Activated T-cell treated with anti-CD3 and anti-CD28 coated beads for 1 hour (primary cell): Measurements from ENCODE around the gene MMAB.

ENCODE experiments used
- DNase-seq: peaks from one replicate; pipeline ENCODE4 v3.0.0-alpha.2; 2020; ENCODE audit warnings: low read depth

MMAB gene

GRCh38 chr12:109559200-109559505 is 14.2 kb downstream of the MMAB start:
- no peak for DNase-seq

- no peak for DNase-seq
Observed at GRCh38 chr12:109558374-109559199, 14.7 kb downstream of the MMAB start.

DNA sequence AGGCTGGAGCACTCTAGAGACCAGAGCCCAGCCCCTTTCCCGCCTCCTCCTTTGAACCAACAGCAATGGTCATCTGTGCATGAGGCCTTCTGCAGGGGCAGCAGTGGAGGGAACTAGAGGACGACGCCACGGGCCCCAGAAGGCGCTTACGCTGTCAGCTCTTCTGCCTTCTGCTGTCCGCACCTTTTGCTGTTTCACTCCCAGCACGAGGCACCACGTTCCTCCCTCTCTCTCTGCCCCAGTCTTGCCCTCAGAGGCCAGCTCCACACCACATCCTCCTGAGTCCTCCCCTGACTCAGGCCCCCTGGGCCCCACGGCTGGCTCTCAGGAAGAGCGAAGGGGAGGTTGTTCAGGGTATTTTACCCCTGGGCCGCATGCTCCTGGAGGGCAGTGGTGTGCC is 15.5 kb downstream of the MMAB start:
- DNase-seq: no peak

GRCh38 chr12:109557200-109557599 is 16.1 kb downstream of the MMAB start:
- no peak for DNase-seq

- no peak for DNase-seq
Observed at GRCh38 chr12:109555431-109556315, 17.6 kb downstream of the MMAB start.

DNA sequence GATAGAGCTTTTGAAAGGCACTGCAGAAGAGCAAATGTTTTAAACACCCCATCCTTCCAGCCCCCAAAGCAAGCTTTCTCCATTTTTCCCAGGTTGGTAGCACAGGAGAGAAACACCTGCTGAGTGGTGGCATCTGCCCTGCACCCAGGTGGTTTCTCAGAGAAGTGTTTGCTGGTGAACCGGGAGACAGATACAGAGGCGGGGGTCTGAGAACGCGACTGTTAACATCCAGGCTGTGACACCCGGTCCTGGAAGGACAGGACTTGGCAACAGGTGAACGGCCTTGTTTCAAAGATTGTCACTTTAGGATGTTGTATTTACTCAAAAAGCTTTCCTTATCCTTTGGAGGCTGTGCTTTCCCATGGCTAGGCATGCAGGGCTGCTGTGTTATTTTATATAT is 18.5 kb downstream of the MMAB start:
- DNase-seq: no peak

- no peak for DNase-seq
Observed at GRCh38 chr12:109553906-109554500, 19.3 kb downstream of the MMAB start.

DNA sequence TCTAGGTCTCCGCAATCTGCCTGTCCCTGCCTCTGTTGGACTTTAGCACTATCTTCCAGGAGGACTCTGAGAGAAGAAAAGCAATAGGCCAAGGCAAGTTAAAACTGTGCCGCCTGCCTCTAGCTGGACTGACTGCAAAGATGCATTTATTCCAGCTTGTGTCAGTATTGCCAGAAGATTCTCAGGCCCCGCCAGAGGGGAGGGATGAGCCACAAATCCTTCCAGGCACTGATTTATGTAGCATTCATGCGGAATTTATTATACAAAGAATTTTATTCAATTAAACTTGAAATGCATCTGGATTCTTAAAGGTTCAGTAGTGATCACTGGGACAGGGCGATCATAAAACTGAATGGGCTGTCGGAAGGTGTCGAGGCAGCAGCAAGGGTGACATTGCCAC is 19.8 kb downstream of the MMAB start:
- DNase-seq: no peak

- DNase-seq: no peak
Observed at GRCh38 chr12:109552971-109553370, 20.3 kb downstream of the MMAB start.

GRCh38 chr12:109551108-109551507 is 22.2 kb downstream of the MMAB start:
- no peak for DNase-seq

GRCh38 chr12:109550281-109550680 is 23.0 kb downstream of the MMAB start:
- DNase-seq: no peak

- DNase-seq: no peak
Observed at GRCh38 chr12:109549613-109550270, 23.6 kb downstream of the MMAB start.

- no peak for DNase-seq
Observed at GRCh38 chr12:109548258-109548657, 25.0 kb downstream of the MMAB start.

DNA sequence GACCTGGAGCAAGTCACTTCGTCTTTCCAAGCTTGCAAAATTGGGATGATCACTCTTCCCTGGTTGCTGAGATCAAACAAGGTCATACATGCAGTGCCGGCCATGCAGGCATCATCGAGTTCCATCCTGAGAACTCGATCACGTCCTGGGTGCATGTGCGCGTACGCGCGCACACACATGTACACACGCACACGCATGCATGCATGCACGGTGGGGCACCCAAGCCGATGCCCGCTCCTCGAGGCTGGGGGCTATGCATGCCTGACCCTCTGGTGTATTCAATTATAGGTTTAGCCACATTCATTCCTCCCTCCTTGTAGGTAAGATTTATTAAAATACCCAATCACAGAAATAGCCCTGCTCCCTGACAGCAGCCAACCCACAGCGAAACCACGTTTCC is 26.0 kb downstream of the MMAB start:
- DNase-seq: no peak

- DNase-seq: no peak
Observed at GRCh38 chr12:109545826-109546225, 27.5 kb downstream of the MMAB start.

DNA sequence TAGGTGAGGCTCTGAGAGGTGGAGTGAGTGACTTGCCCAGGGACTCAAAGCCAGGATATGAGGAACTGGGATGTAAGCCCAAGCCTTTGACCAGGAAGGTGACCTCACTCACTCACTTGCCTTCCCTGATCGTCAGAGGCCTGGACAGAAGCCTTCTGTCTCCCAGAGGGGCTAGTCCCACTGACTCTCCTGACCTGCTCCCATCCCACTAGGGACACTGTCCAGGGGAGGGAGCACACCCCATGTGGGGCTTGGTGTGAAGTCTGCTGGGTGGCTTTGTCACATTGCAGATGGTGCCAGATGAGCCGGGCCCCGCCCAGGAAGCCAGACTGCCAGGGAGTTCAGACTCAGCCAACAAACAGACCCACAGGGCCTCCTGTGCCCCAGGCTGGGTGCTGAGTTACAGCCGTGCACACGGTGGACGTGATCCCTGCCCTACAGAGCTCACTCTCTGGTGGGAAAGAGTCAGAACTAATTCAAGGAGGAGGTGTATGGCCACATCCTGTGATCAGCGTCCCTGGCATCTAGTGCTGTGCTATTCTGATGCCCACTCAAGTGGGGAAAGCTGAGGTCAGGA is 28.3 kb downstream of the MMAB start:
- no peak for DNase-seq

- DNase-seq: no peak
Observed at GRCh38 chr12:109542876-109543275, 30.4 kb downstream of the MMAB start.

DNA sequence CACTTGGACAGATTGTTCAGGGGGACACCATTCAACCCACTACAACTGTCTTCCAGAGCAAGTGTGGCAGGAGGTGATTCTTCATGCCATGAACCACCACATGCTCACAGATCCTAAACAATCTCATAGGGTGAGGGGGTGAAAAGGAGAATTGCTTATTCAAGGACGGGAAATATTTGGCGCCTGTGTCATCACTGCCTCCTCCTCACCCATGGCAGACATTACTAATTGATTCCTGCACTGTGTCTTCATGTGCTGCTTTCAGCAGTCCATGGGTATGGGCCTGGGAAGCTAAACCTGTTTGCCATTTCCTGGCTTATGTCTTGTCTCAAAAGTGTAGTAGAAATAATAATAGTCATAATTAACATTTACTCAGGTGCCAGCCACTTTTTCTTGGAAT is 31.3 kb downstream of the MMAB start:
- DNase-seq: no peak

- no peak for DNase-seq
Observed at GRCh38 chr12:109541413-109541726, 31.9 kb downstream of the MMAB start.

- no peak for DNase-seq
Observed at GRCh38 chr12:109540526-109541412, 32.5 kb downstream of the MMAB start.

GRCh38 chr12:109539508-109539907 is 33.8 kb downstream of the MMAB start:
- DNase-seq: no peak
